NT2/D1 (cell line): ENCODE data around the gene BMPR1B.

Experiments
- SUZ12 ChIP-seq: IDR thresholded peaks from 2 replicates; pipeline ENCODE4 v1.6.1; 2011; ENCODE audit not compliant: insufficient read length, insufficient read depth; ENCODE audit errors: extremely low read depth
- YY1 ChIP-seq: IDR thresholded peaks from 2 replicates; pipeline ENCODE4 v1.6.1; 2011; ENCODE audit not compliant: insufficient read length, insufficient read depth
- ZNF274 ChIP-seq: IDR thresholded peaks from 2 replicates; pipeline ENCODE4 v1.6.1; 2011; ENCODE audit warnings: mild to moderate bottlenecking, low read depth, low read length

DNA sequence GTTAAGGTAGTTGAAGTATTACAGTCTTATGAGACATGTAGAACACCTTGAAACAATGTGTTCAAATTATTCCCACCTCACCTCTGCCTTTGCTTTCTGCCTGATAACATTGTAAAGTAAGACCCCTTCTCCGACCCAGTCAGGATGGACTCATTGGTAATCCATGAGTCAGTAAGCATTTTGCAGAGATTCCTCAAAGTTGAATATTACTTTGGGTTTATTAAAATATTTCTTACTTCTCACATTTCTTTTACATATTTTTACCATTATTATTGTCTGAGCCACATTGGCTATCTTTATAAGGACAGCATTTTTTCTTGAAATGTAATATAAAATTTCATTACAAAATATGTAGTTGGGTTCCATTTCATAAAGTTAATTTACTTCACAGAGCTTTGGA lies 201.6 kb downstream of the BMPR1B start:
- no peak for TF ChIP-seq YY1
- no peak for TF ChIP-seq ZNF274
- TF ChIP-seq SUZ12 = no peak
